ENCODE data around the gene KLHL40. TPM values are rescaled to one million over a fixed set of nuclear protein-coding genes. Genes with fewer than 3 reads are reported as not detected.

The KLHL40 gene
- polyA plus RNA-seq, 1 donor (not counting 4 experiments of a cell fraction or from before 2014, with no cell fraction given), result not detected

GRCh38 chr3:42734263-42734860, 49.0 kb downstream of the KLHL40 start:
- TF ChIP-seq CTCF (optimal IDR thresholded peaks at IDR 0.05 in 1 of 3, IDR thresholded peaks at IDR 0.05 in 1 of 3, conservative IDR thresholded peaks at IDR 0.05 in 1 of 3; ENCODE audit: extremely low read depth in 1 of 3, insufficient read depth in 2 of 3, low read length in 3 of 3), result no peak
- TF ChIP-seq EZH2 (IDR thresholded peaks at IDR 0.05; ENCODE audit: low read length), result no peak
- no peaks in the 10 kb centered on the region for H3K9me1 ChIP-seq (ENCODE audit: control insufficient read depth, extremely low read depth, insufficient read depth, low read length)
- FAIRE-seq, result no peak
- no peaks in the 10 kb centered on the region for H3K79me2 ChIP-seq (ENCODE audit: control insufficient read depth, insufficient read depth, low read length)
- no peak overlapping the region for H3K4me2 ChIP-seq (ENCODE audit: control insufficient read depth, extremely low read depth, insufficient read depth, low read depth, low read length)
- dilution Hi-C loops (cut with MboI; ENCODE audit: extremely low pct_ligation_motif_present, low sequenced_read_pairs), result no loop called here
- no peaks in the 10 kb centered on the region for H3K36me3 ChIP-seq (ENCODE audit: control insufficient read depth in 2 of 2, extremely low read depth in 1 of 2, insufficient read depth in 2 of 2, low read length in 2 of 2)
- H4K20me1 ChIP-seq (ENCODE audit: control insufficient read depth, extremely low read depth, insufficient read depth, low read length), result no peaks in the 10 kb centered on the region
- no peak overlapping the region for H3K9ac ChIP-seq (ENCODE audit: control insufficient read depth, extremely low read depth, insufficient read depth, low read length)
- no peak overlapping the region for H3K27ac ChIP-seq (ENCODE audit: control insufficient read depth, insufficient read depth, low read length)
- no peak overlapping the region for H2AFZ ChIP-seq (ENCODE audit: control insufficient read depth, low read length)
- no peak for DNase-seq (ENCODE audit: low read depth, low spot score)
- H3K9me3 ChIP-seq (ENCODE audit: control insufficient read depth, low read depth, low read length), result no peaks in the 10 kb centered on the region
- H3K4me1 ChIP-seq (ENCODE audit: control insufficient read depth, extremely low read depth, insufficient read depth, low read length), result no peaks in the 10 kb centered on the region
- peaks cover 4% of the 10 kb centered on the region for H3K27me3 ChIP-seq (ENCODE audit: control insufficient read depth, extremely low read depth, insufficient read depth, low read length)
- H3K4me3 ChIP-seq (ENCODE audit: control insufficient read depth in 2 of 3, extremely low read depth in 1 of 3, insufficient read depth in 2 of 3, low read depth in 1 of 3, low read length in 3 of 3), result no peak overlapping the region

GRCh38 chr3:42735019-42735418, 49.7 kb downstream of the KLHL40 start:
- Histone ChIP-seq H3K4me2 (ENCODE audit: control insufficient read depth, extremely low read depth, insufficient read depth, low read depth, low read length) (no peak overlapping the region), H2AFZ (ENCODE audit: control insufficient read depth, low read length) (no peak overlapping the region), H3K27me3 (ENCODE audit: control insufficient read depth, extremely low read depth, insufficient read depth, low read length) (peaks cover 4% of the 10 kb centered on the region), H3K36me3 (ENCODE audit: control insufficient read depth in 2 of 2, extremely low read depth in 1 of 2, insufficient read depth in 2 of 2, low read length in 2 of 2) (no peaks in the 10 kb centered on the region), H3K9me1 (ENCODE audit: control insufficient read depth, extremely low read depth, insufficient read depth, low read length) (no peaks in the 10 kb centered on the region), H3K4me1 (ENCODE audit: control insufficient read depth, extremely low read depth, insufficient read depth, low read length) (no peaks in the 10 kb centered on the region), H3K9me3 (ENCODE audit: control insufficient read depth, low read depth, low read length) (no peaks in the 10 kb centered on the region), H4K20me1 (ENCODE audit: control insufficient read depth, extremely low read depth, insufficient read depth, low read length) (peaks cover 2% of the 10 kb centered on the region), H3K79me2 (ENCODE audit: control insufficient read depth, insufficient read depth, low read length) (no peaks in the 10 kb centered on the region), H3K9ac (ENCODE audit: control insufficient read depth, extremely low read depth, insufficient read depth, low read length) (no peak overlapping the region), H3K4me3 (ENCODE audit: control insufficient read depth in 2 of 3, extremely low read depth in 1 of 3, insufficient read depth in 2 of 3, low read depth in 1 of 3, low read length in 3 of 3) (no peak overlapping the region), H3K27ac (ENCODE audit: control insufficient read depth, insufficient read depth, low read length) (no peak overlapping the region)
- dilution Hi-C loops (cut with MboI; ENCODE audit: extremely low pct_ligation_motif_present, low sequenced_read_pairs), result no loop called here
- no peak for DNase-seq (ENCODE audit: low read depth, low spot score)
- TF ChIP-seq CTCF (optimal IDR thresholded peaks at IDR 0.05 in 1 of 3, IDR thresholded peaks at IDR 0.05 in 1 of 3, conservative IDR thresholded peaks at IDR 0.05 in 1 of 3; ENCODE audit: extremely low read depth in 1 of 3, insufficient read depth in 2 of 3, low read length in 3 of 3) (no peak), EZH2 (IDR thresholded peaks at IDR 0.05; ENCODE audit: low read length) (no peak)
- no peak for FAIRE-seq
